GM12875 (cell line): ENCODE data around the gene RNF40.

ENCODE experiments used
- H3K4me3 ChIP-seq: one replicate; pipeline ENCODE4 v1.5.1; 2011; ENCODE audit warnings: low read depth, low read length, control low read depth
- CTCF ChIP-seq: IDR thresholded peaks from 2 replicates; pipeline ENCODE4 v1.5.1; 2011; ENCODE audit warnings: low read depth, mild to moderate bottlenecking, control low read depth, inconsistent platforms, low read length, moderate library complexity, borderline replicate concordance; ENCODE audit not compliant: insufficient read depth

RNF40 gene

GRCh38 chr16:30764086-30764485, 2.0 kb downstream of the RNF40 start:
- H3K4me3 ChIP-seq: no peak overlapping the region
- no peak for TF ChIP-seq CTCF

- no peak for TF ChIP-seq CTCF
- H3K4me3 ChIP-seq: no peak overlapping the region
Observed at GRCh38 chr16:30764816-30765465, 2.8 kb downstream of the RNF40 start.

- TF ChIP-seq CTCF: no peak
Observed at GRCh38 chr16:30766206-30766932, 4.2 kb downstream of the RNF40 start.

DNA sequence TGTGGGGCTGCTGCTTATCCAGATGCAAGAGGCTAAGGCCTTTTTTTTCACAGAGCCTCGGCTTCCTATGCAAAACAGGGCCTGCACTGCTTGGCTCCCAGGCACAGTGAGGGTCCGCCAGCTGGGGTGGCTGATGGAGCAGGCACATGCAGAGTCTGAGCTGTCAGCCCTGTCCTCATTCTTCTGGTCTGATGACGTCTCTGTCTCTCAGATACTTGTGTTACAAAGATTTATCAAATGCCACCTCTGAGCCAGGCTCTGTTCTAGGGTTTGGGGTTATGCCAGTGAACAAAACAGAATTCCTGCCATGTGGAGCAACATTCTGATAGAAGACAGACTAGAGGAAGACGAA, 4.8 kb downstream of the RNF40 start:
- no peak for TF ChIP-seq CTCF
- H3K4me3 ChIP-seq: no peak overlapping the region

More at GRCh38 chr16:30766206-30766932, 4.2 kb downstream of the RNF40 start:
- no peak overlapping the region for H3K4me3 ChIP-seq

- TF ChIP-seq CTCF: no peak
Observed at GRCh38 chr16:30767767-30768465, 5.8 kb downstream of the RNF40 start.

GRCh38 chr16:30768583-30769181, 6.6 kb downstream of the RNF40 start:
- H3K4me3 ChIP-seq: no peak overlapping the region
- TF ChIP-seq CTCF: no peak

More at GRCh38 chr16:30767767-30768465, 5.8 kb downstream of the RNF40 start:
- H3K4me3 ChIP-seq: no peak overlapping the region
